GM18868 (cell line): ENCODE results near the gene SHOC2.

ENCODE experiments used
- ATAC-seq: cut with Tn5 transposase; IDR thresholded peaks from one replicate; pipeline ENCODE4 v1.9.1; 2021; ENCODE audit warnings: mild to moderate bottlenecking, moderate library complexity; ENCODE audit not compliant: unreplicated experiment

The SHOC2 gene

DNA sequence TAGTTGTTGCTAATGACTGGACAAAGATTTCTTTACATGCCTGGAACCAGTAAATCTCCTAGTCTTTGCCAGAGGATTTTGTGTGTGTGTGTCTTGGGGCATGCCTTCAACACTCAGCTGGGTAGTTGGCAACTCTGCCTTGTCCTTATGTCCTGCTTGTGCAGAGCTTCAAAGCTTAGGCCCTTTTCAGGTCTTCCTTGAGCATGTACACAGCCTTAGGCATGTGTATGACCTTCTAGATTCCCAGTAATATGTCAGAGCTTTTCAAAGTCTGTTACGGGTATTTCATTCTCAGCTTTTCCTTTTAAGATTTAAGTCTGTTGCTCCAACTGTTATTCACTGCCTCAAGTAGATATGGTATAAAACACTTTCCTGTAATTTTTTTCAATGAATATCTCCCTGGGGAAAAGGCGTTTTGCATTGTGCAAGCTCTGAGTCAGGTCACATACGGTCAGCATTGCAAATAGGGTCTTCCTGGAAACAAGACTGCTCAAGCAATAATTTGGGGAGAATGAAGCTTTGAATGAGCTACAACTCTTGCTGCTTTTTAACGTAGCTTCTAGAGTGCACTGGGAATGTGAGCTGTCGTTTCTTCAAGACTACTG, 25.5 kb downstream of the SHOC2 start:
- no peak for ATAC-seq

GRCh38 chr10:110946496-110946895, 27.1 kb downstream of the SHOC2 start:
- no peak for ATAC-seq

DNA sequence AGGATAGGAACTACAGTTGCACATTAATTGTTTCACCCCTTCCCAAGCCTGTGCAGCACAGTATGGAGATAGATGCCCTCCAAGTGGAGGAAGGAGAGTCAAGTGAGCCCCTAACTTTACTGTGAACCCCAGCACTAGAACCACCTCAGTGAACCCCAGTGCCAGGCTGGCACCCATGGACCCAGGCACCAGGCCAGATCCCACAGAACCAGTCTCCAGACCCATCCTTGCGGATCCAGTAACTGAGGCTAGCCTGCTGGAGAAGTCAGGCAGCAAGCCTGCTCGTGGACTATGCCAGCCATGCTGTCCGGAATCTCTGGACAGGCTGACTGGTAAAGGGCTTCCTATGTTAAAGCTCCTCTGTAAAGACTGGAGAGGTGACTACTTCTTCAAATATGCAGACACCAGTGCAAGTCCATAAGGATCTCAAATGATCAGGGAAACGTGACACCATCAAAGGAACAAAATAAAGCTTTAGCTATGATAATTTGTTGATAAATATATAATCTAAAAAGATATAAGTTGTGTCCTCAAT, 27.7 kb downstream of the SHOC2 start:
- ATAC-seq = no peak

DNA sequence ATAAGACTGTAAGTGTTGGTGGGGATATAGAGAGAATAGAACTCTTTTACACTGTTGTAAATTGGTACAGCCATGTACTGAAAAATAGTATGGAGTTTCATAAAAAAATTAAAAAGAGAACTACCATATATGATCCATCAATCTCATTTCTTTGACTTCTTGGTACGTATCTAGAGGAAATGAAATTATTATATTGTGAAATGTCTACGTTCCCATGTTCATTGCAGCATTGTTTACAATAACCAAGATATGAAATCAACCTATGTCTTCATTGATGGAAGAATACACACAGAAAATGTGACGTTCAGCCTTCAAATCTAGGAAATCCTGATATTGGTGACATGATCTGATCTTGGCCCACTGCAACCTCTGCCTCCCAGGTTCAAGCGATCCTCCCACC, 32.0 kb downstream of the SHOC2 start:
- no peak for ATAC-seq

DNA sequence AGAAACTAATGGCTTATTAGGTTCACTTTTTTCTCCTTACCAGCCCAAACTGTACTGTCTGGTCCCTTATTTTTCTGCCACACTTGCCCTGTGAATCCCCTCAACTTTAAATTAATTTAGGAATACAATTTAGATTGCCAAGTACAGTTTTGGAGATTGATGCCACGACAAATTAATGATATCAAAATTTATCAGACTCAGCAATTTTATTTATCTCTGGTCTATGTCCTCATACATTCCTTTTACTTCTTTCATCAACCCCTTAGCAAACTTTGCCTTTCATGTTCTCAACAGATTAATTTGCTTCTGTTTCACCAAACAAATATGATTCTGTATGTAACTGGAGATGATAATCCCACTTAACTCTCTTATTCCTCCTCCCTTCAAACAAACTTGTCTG, 38.2 kb downstream of the SHOC2 start:
- no peak for ATAC-seq

DNA sequence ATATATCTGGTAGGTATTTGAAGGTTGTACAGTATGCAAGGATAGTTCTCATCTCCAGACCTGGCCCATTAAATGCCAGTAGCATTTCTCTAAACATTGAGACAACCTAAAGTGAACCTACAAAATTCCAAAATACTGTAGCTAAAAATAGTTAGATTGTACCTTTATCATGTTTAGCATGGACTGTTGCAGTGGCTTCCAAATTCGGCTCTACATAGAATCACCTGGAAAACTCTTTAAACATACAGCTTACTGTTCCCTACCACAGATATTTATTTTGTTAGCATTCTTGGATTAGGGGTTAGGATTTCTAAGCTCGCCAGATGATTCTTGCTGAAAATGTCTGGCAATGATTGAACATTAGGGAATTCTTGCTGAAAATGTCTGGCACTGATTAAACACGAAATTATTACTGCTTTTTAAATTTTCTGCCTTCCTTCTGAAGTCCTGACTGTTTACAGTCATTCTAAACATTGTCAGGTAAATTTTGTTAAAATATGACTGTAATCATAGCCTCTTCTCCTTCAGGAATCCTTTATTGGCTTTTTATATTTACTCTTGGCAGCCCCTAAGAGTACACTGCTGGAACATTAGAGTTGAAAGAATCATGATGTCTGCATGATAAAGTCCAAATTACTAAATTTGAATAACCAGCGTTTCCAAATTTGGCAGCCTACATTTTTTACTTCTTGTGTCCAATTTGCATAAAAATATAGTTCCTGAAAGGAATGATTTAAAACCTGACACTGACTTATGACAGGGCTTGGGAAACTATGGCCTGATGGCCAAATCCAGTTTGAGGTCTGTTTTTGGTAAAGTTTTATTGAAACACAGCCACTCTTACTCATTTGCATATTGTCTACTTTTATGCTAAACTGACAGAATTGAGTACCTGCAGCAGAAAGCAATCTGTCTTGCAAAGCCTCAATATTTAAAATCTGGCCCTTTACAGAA, 40.3 kb downstream of the SHOC2 start:
- ATAC-seq = no peak

- ATAC-seq = no peak
These were observed 40.9 kb downstream of the SHOC2 start for GRCh38 chr10:110960333-110960712.

DNA sequence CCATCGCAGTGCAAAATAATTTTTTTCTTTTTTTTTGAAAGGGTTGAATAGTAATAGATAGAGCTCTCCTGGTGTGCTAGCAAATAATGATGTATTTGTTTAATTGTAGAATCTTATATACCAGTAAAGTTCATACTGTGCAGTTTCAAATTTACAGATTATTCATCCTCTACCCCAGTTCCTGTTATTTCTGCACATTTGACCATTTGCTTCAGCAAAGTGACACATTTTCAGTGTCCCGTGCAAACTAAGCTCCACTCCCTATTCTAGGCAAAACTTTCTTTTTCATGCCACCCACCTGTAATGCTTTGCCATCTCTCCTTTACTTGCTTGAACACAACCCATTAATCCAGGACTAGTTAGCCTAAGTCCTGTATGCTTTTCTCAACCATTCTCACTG, 43.0 kb downstream of the SHOC2 start:
- ATAC-seq = no peak

GRCh38 chr10:110963162-110963561, 43.8 kb downstream of the SHOC2 start:
- ATAC-seq = no peak

DNA sequence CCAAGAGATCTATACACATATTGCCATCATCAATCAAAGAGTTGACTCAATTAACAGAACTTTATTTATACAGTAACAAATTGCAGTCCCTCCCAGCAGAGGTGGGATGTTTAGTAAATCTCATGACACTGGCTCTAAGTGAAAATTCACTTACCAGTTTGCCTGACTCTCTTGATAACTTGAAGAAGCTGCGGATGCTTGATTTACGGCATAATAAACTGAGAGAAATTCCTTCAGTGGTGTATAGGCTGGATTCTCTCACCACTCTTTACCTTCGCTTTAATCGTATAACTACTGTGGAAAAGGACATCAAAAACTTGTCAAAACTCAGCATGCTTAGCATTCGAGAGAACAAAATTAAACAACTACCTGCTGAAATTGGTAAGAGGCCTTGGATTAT, 45.3 kb downstream of the SHOC2 start:
- ATAC-seq = no peak

GRCh38 chr10:110965216-110965615, 45.8 kb downstream of the SHOC2 start:
- no peak for ATAC-seq

- ATAC-seq = no peak
These were observed 46.7 kb downstream of the SHOC2 start for GRCh38 chr10:110966146-110966545.

GRCh38 chr10:110967009-110967630, 47.7 kb downstream of the SHOC2 start:
- ATAC-seq = peak; percentile 63

DNA sequence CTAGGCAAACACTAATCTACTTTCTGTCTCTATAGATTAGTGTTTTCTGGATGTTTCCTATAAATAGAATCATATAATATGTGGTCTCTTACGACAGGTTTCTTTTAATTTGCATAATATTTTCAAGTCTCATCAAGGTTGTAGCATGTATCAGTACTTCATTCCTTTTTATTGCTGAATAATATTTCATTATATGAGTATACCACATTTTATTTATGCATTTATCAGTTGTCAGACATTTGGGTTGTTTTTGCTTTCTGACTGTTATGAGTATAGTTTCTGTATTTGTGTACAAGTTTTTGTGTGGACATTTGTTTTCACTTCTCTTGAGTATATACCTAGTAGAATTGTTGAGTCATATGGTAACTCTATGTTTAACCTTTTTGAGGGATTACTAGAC, 48.2 kb downstream of the SHOC2 start:
- ATAC-seq = peak; percentile 61

GRCh38 chr10:110969183-110969582, 49.8 kb downstream of the SHOC2 start:
- ATAC-seq = no peak

- ATAC-seq = no peak
These were observed 52.2 kb downstream of the SHOC2 start for GRCh38 chr10:110971638-110972037.

DNA sequence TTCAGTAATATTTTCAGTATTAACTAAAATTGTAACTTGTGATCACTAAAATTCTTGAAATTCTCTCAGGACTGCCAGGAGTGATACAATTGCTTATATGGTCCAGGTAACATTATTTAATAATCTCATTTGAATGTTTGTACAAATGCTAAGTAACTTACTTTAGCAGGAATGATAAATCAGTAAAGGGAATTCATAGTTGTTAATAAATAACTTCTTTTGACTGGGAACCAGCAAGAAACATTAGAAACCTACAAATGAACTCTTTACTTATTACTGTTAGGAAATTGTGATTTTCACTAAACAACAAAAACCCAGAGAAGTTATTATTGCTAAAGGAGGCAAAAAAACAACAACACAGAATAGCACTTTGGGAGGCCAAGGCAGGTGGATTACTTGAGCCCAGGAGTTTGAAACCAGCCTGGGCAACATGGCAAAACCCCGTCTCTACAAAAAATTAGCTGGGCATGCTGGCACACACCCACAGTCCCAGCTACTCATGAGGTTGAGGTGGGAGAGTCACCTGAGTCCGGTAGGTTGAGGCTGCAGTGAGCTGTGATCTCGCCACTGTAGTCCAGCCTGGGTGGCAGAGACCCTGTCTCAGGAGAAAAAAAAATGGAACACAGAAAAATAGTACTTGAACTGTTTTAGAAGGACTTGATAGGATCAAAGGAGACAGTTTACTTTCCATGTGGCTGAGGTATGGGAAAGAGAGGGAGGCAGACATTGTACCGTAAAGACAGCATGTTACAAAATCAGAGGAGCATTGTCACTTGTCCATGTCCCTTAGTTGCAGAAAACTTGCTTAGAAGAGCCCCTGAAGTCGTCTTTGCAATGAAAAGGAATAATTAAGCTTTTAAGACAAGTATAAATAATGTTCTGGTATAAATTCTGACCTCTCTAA, 53.1 kb downstream of the SHOC2 start:
- ATAC-seq = no peak

DNA sequence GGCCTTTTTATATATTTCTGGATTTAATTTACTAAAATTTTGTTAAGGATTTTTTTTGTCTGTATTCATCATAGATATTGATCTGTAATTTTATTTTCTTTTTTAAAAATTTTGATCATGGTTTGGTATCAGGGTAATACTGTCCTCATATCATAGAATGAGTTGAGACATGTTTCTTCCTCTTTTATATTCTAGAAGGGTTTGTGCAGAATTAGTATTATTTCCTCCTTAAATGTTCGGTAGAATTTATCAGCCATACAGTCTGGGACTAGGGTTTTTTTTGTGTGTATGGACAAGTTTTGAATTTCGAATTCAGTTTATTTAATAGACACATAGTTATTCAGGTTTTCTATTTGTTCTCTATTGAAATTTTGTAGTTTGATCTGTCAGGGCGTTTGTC, 54.0 kb downstream of the SHOC2 start:
- ATAC-seq = no peak

DNA sequence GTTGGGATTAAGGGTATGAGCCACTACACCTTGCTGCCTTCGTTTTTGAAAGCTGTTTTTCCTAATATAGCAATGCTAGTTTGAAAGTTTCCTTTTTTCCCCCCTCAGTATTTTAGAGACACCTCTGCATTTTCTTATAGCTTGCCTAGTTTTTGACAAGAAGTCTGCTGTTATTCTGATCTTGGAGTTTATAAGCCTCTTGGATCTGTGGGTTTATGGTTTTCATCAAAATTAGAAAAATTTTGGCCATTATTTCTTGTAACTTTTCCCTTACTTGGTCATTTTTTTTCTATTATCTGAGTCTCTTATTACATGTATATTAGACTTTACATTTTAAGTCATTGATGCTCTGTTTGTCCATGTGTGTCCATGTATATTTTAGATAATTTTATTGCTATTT, 57.2 kb downstream of the SHOC2 start:
- no peak for ATAC-seq

DNA sequence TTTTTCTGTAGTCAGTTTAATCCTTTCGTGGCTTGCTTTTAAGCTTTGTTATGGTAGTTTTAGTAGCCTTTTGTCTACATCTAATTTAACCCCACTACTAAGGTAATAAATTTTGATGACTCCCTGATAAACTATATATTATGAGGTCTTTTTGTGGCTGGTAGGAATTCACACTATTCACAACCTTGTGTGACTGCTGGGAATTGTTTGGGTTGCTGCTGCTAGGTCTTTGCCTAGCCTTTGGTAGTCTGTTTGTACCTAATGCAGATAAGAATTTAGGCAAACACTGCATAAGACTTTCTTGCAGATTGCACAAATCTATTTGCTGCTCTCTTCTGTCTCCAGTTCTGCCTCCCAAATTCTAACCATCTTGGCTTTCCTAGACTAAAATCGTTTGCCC, 58.3 kb downstream of the SHOC2 start:
- ATAC-seq = no peak

DNA sequence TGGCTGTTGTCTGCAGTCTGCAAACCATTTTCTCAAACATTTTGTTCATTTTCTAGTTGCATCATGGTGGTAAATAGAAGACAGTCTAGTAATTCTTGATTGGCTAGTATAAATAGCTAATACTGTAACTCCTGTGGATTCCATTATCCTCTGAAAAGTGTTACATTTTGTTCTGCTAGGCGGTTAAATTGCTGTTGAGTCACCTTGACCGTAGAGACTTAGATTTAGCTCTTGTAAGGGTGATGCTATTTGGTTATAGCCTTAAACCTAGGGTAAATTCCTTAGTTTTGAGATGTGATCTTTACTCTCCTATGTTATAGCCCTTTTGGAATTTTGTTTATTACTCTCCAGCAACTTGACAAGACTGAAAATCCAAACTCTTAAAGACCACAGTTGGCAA, 58.8 kb downstream of the SHOC2 start:
- no peak for ATAC-seq
